Mucosa of rectum (tissue), 2 donors: ENCODE data around the gene MSH2.
"Not testable (repeated sequence)": the region's sequence is repeated elsewhere in the genome, so short reads cannot be mapped to it uniquely, and the experiment has no call there.

Source experiments
- H3K27ac ChIP-seq, 2 donors: one replicate each; pipeline ENCODE4 v1.7.0; 2013; ENCODE audit warnings: inconsistent platforms in 2 of 2, low read depth in 2 of 2, low read length in 2 of 2
- H3K27me3 ChIP-seq, 2 donors: one replicate each; pipeline ENCODE4 v1.7.0; 2013; ENCODE audit warnings: low read length in 2 of 2; ENCODE audit not compliant: control insufficient read depth in 2 of 2, insufficient read depth in 2 of 2
- H3K36me3 ChIP-seq, 2 donors: one replicate each; pipeline ENCODE4 v1.7.0; 2013; ENCODE audit warnings: low read length in 2 of 2; ENCODE audit not compliant: control insufficient read depth in 2 of 2, insufficient read depth in 2 of 2
- H3K4me1 ChIP-seq, 2 donors: one replicate each; pipeline ENCODE4 v1.7.0; 2013; ENCODE audit warnings: low read length in 2 of 2, mild to moderate bottlenecking in 1 of 2; ENCODE audit not compliant: control insufficient read depth in 2 of 2, insufficient read depth in 2 of 2
- H3K4me3 ChIP-seq, 2 donors: one replicate each; pipeline ENCODE4 v1.7.0; 2013; ENCODE audit warnings: low read length in 2 of 2
- H3K9ac ChIP-seq, 2 donors: one replicate each; pipeline ENCODE4 v1.7.0; 2013; ENCODE audit warnings: low read length in 2 of 2, low read depth in 1 of 2, mild to moderate bottlenecking in 1 of 2
- H3K9me3 ChIP-seq, 2 donors: one replicate each; pipeline ENCODE4 v1.7.0; 2013; ENCODE audit warnings: low read length in 2 of 2; ENCODE audit not compliant: control insufficient read depth in 2 of 2
- donor health status: healthy.
- donor health status: Normal muscosa, but diverticular disease.

MSH2 gene

GRCh38 chr2:47405757-47406156, 2.8 kb downstream of the MSH2 start:
- H3K9me3 ChIP-seq = no peaks in the 10 kb centered on the region
- no peak overlapping the region for H3K27ac ChIP-seq
- peaks cover 0 to 5% of the 10 kb centered on the region in 2 donors for H3K36me3 ChIP-seq
- H3K9ac ChIP-seq = no peak overlapping the region
- H3K27me3 ChIP-seq = no peaks in the 10 kb centered on the region
- H3K4me3 ChIP-seq = no peak overlapping the region
- peaks cover 11 to 12% of the 10 kb centered on the region in 2 donors for H3K4me1 ChIP-seq

GRCh38 chr2:47406649-47407330, 3.8 kb downstream of the MSH2 start:
- not testable (repeated sequence) for H3K9ac ChIP-seq, H3K9me3 ChIP-seq, H3K27ac ChIP-seq, H3K36me3 ChIP-seq, H3K27me3 ChIP-seq, H3K4me3 ChIP-seq
- H3K4me1 ChIP-seq = peaks cover 11 to 12% of the 10 kb centered on the region in 2 donors

- not testable (repeated sequence) for H3K4me3 ChIP-seq, H3K4me1 ChIP-seq, H3K9me3 ChIP-seq, H3K9ac ChIP-seq, H3K27me3 ChIP-seq, H3K27ac ChIP-seq, H3K36me3 ChIP-seq
These were observed 5.0 kb downstream of the MSH2 start for GRCh38 chr2:47407976-47408375.

- Histone ChIP-seq H3K4me3 (no peak overlapping the region), H3K27me3 (no peaks in the 10 kb centered on the region), H3K27ac (no peak overlapping the region), H3K4me1 (no peaks in the 10 kb centered on the region), H3K9ac (no peak overlapping the region), H3K36me3 (peaks cover 0 to 25% of the 10 kb centered on the region in 2 donors), H3K9me3 (no peaks in the 10 kb centered on the region)
These were observed 11.9 kb downstream of the MSH2 start for GRCh38 chr2:47414682-47415458.

GRCh38 chr2:47420214-47420613, 17.3 kb downstream of the MSH2 start:
- Histone ChIP-seq H3K27me3 (no peaks in the 10 kb centered on the region), H3K9ac (no peak overlapping the region), H3K4me1 (no peaks in the 10 kb centered on the region), H3K36me3 (peaks cover 3 to 19% of the 10 kb centered on the region in 2 donors), H3K27ac (no peak overlapping the region), H3K4me3 (no peak overlapping the region), H3K9me3 (no peaks in the 10 kb centered on the region)

- not testable (repeated sequence) for H3K9me3 ChIP-seq, H3K4me3 ChIP-seq, H3K4me1 ChIP-seq, H3K27ac ChIP-seq, H3K9ac ChIP-seq, H3K27me3 ChIP-seq
- H3K36me3 ChIP-seq = peaks cover 3 to 17% of the 10 kb centered on the region in 2 donors
These were observed 17.7 kb downstream of the MSH2 start for GRCh38 chr2:47420683-47421082.

- no peaks in the 10 kb centered on the region for H3K4me1 ChIP-seq
- H3K27me3 ChIP-seq = no peaks in the 10 kb centered on the region
- H3K9me3 ChIP-seq = no peaks in the 10 kb centered on the region
- no peak overlapping the region for H3K9ac ChIP-seq
- H3K4me3 ChIP-seq = no peak overlapping the region
- H3K36me3 ChIP-seq = peaks cover 3 to 9% of the 10 kb centered on the region in 2 donors
- no peak overlapping the region for H3K27ac ChIP-seq
These were observed 19.1 kb downstream of the MSH2 start for GRCh38 chr2:47422016-47422415.

- Histone ChIP-seq H3K27ac (no peak overlapping the region), H3K27me3 (no peaks in the 10 kb centered on the region), H3K9me3 (no peaks in the 10 kb centered on the region), H3K4me3 (no peak overlapping the region), H3K4me1 (no peaks in the 10 kb centered on the region), H3K36me3 (peaks cover 3 to 6% of the 10 kb centered on the region in 2 donors), H3K9ac (no peak overlapping the region)
These were observed 19.6 kb downstream of the MSH2 start for GRCh38 chr2:47422560-47422959.

GRCh38 chr2:47426786-47427185, 23.8 kb downstream of the MSH2 start:
- peaks cover 12% of the 10 kb centered on the region in 2 donors for H3K36me3 ChIP-seq
- H3K9ac ChIP-seq = no peak overlapping the region
- no peak overlapping the region for H3K27ac ChIP-seq
- H3K27me3 ChIP-seq = no peaks in the 10 kb centered on the region
- H3K4me1 ChIP-seq = no peaks in the 10 kb centered on the region
- H3K9me3 ChIP-seq = no peaks in the 10 kb centered on the region
- H3K4me3 ChIP-seq = no peak overlapping the region

- Histone ChIP-seq H3K36me3 (peaks cover 9 to 11% of the 10 kb centered on the region in 2 donors), H3K27me3 (no peaks in the 10 kb centered on the region), H3K27ac (no peak overlapping the region), H3K9ac (no peak overlapping the region), H3K9me3 (no peaks in the 10 kb centered on the region), H3K4me1 (no peaks in the 10 kb centered on the region), H3K4me3 (no peak overlapping the region)
These were observed 26.8 kb downstream of the MSH2 start for GRCh38 chr2:47429795-47430194.
